HepG2 (cell line): Measurements from ENCODE around the gene FAM118A. TPM values are rescaled to one million over a fixed set of nuclear protein-coding genes. Genes with fewer than 3 reads are reported as not detected.
"Not testable (repeated sequence)": the region's sequence is repeated elsewhere in the genome, so short reads cannot be mapped to it uniquely, and the experiment has no call there.

Experiments used
- ATAC-seq: fragments of 200-7000 bp; cut with Tn5 transposase; 3 replicates; pipeline ENCODE4 v1.9.1; 2020; ENCODE audit warnings: mild to moderate bottlenecking, moderate library complexity
- BruUV-seq: library from RNA; stranded (reverse); fragments of 400-500 nt; replicated peaks from 2 replicates; lab custom pipeline; 2021; lab: Mats Ljungman, UMichigan
- CTCF ChIA-PET: fragments of 300-600 bp; formaldehyde crosslinking; extraction: SDS; loops from one replicate; lab custom pipeline; 2021; ENCODE audit warnings: low total read pairs, inconsistent platforms, low intra/inter-chr PET ratio; lab: Yijun Ruan, JAX
- POLR2A ChIA-PET: fragments of 350-600 bp; sonication (Branson Sonifier 250); formaldehyde crosslinking; loops from one replicate; lab custom pipeline; 2020; ENCODE audit warnings: antibody characterized with exemption, inconsistent platforms; lab: Yijun Ruan, JAX
- DNase-seq: peaks from one replicate; pipeline ENCODE4 v3.0.0-alpha.2; 2015; ENCODE audit warnings: low spot score
- FAIRE-seq: peaks from 3 replicates; lab custom pipeline; 2011; peaks lifted over from hg19 to GRCh38; lab: Jason Lieb, UNC
- H2AFZ ChIP-seq: one replicate; pipeline ENCODE4 v1.6.1; 2011; ENCODE audit warnings: low read length, inconsistent platforms
- H3K27ac ChIP-seq: fragments of 300-600 bp; 3 replicates; pipeline ENCODE4 v1.8.0; 2011; ENCODE audit warnings: mixed run types, mild to moderate bottlenecking, mixed read lengths, low read length, inconsistent platforms; ENCODE audit not compliant: insufficient read depth; ENCODE audit errors: extremely low read length
- H3K27me3 ChIP-seq, 2 experiments: fragments of 200-600 bp in 1 of 2; 2 replicates in 1 of 2; 3 replicates in 1 of 2; pipeline versions ENCODE4 v1.6.0 to v1.8.0; 2011; ENCODE audit warnings: low read length in 2 of 2, mild to moderate bottlenecking in 2 of 2, moderate library complexity in 2 of 2, inconsistent platforms in 1 of 2; ENCODE audit not compliant: insufficient read depth in 2 of 2, control insufficient read depth in 1 of 2
- H3K36me3 ChIP-seq, 2 experiments: fragments of 200-600 bp in 1 of 2; replicated peaks in 1 of 2; 2 replicates in 1 of 2; 3 replicates in 1 of 2; pipeline versions ENCODE4 v1.5.1 to v1.8.0; 2011; ENCODE audit warnings: low read length in 2 of 2, inconsistent platforms in 1 of 2; ENCODE audit not compliant: insufficient read depth in 2 of 2, control insufficient read depth in 1 of 2
- H3K4me1 ChIP-seq: 2 replicates; pipeline ENCODE4 v1.5.1; 2012; ENCODE audit warnings: low read length, inconsistent platforms; ENCODE audit not compliant: insufficient read depth
- H3K4me2 ChIP-seq: 2 replicates; pipeline ENCODE4 v1.6.0; 2011; ENCODE audit warnings: low read depth, low read length, inconsistent platforms
- H3K4me3 ChIP-seq, 3 experiments: fragments of 200-600 bp in 1 of 3; sonication (generic), shearing (Covaris generic) in 1 of 3; replicated peaks in 1 of 3; 2 replicates each; pipeline ENCODE4 v1.5.1; 2011 to 2016; ENCODE audit warnings: low read length in 3 of 3, inconsistent platforms in 2 of 3, low read depth in 2 of 3, mild to moderate bottlenecking in 2 of 3, control low read depth in 1 of 3, mixed read lengths in 1 of 3; ENCODE audit not compliant: insufficient read depth in 1 of 3
- H3K79me2 ChIP-seq: one replicate; pipeline ENCODE4 v1.6.1; 2011; ENCODE audit warnings: low read length, inconsistent platforms; ENCODE audit not compliant: insufficient read depth
- H3K9ac ChIP-seq: 2 replicates; pipeline ENCODE4 v1.6.0; 2011; ENCODE audit warnings: mild to moderate bottlenecking, low read depth, low read length, inconsistent platforms; ENCODE audit not compliant: insufficient read depth
- H3K9me3 ChIP-seq: 2 replicates; pipeline ENCODE4 v1.5.1; 2012; ENCODE audit warnings: mild to moderate bottlenecking, low read length
- H4K20me1 ChIP-seq: 2 replicates; pipeline ENCODE4 v1.6.0; 2011; ENCODE audit warnings: inconsistent platforms, mild to moderate bottlenecking, low read length, moderate library complexity; ENCODE audit not compliant: insufficient read depth
- FOXP1 ChIP-seq, 2 experiments: fragments of 450-650 bp in 1 of 2; IDR thresholded peaks; 2 replicates each; pipeline ENCODE4 v1.6.1; 2017 to 2018; ENCODE audit warnings: antibody characterized with exemption in 1 of 2
- FOXP4 ChIP-seq: sonication (generic); formaldehyde crosslinking; IDR thresholded peaks from 2 replicates; pipeline ENCODE4 v1.4.0; 2020; ENCODE audit warnings: missing genetic modification reagents
- PAXIP1 ChIP-seq: sonication (generic); formaldehyde crosslinking; conservative IDR thresholded peaks from 2 replicates; pipeline ENCODE4 v1.4.0; 2020; ENCODE audit warnings: mild to moderate bottlenecking, missing genetic modification reagents, moderate library complexity
- ZFX ChIP-seq: sonication (generic); formaldehyde crosslinking; IDR thresholded peaks from 2 replicates; pipeline ENCODE4 v1.4.0; 2020; ENCODE audit warnings: mild to moderate bottlenecking, low read depth, missing genetic modification reagents, moderate library complexity
- ZNF770 ChIP-seq: sonication (generic); formaldehyde crosslinking; IDR thresholded peaks from 2 replicates; pipeline ENCODE4 v1.5.0; 2020; ENCODE audit warnings: mild to moderate bottlenecking, missing genetic modification reagents
- WGBS: methylation state at CpG from one replicate; pipeline ENCODE4 v1.1.6; 2017; ENCODE audit warnings: low lambda C conversion rate; 5-methylcytosine and 5-hydroxymethylcytosine counted together
- in situ Hi-C: cut with HindIII; loops from 2 replicates; pipeline ENCODE4 v1.10.0; 2017; ENCODE audit warnings: low pct_unique_long_range_greater_than_20kb; ENCODE audit not compliant: extremely low pct_ligation_motif_present
- intact Hi-C: fragments of 100-400 bp; cut with micrococcal nuclease; formaldehyde crosslinking; loops from one replicate; pipeline ENCODE4 v1.10.0; 2022; ENCODE audit not compliant: unreplicated experiment
- polyA plus RNA-seq, 8 experiments: library from polyadenylated mRNA; depleted of rRNA in 3 of 8; stranded (reverse) in 7 of 8; unstranded in 1 of 8; fragments of >200 nt; fragmentation: Illumina TruSeq in 4 of 8; extraction: Trizol in 4 of 8; gene quantifications; 2 replicates each; pipeline versions ENCODE4 v1.2.1 to v1.2.3, GENCODE V29; 2011 to 2016; ENCODE audit warnings: low read depth in 4 of 8, missing spikeins in 1 of 8, mixed read lengths in 1 of 8; ENCODE audit not compliant: insufficient read depth in 1 of 8
- total RNA-seq, 5 experiments: library from RNA; depleted of rRNA; stranded (reverse); fragments of >200 nt; fragmentation: Illumina TruSeq; extraction: Trizol; gene quantifications; 2 replicates each; pipeline ENCODE4 v1.2.3, GENCODE V29; 2016; ENCODE audit warnings: low read depth in 1 of 5

The FAM118A gene
- total and polyA plus RNA-seq, 2 of the 13 experiments (the other 11 are each of a cell fraction or from before 2014, with no cell fraction given) = 36.7 to 48.2 TPM

- H3K4me3 ChIP-seq; H2AFZ ChIP-seq; POLR2A ChIA-PET; FAIRE-seq; H3K27me3 ChIP-seq; CTCF ChIA-PET; H3K9me3 ChIP-seq; H3K36me3 ChIP-seq; TF ChIP-seq FOXP1 (CRISPR knock-in tag; IDR thresholded peaks at IDR 0.05): not testable (repeated sequence)
- H3K27ac ChIP-seq = peak overlapping the region; percentile 98
- 74% methylated on average over 7 of the region's 7 CpGs for WGBS
- 0 out of 2 replicates have a peak, but pooled peaks have one; percentile 19 for TF ChIP-seq PAXIP1 (CRISPR knock-in tag)
- peak; percentile 97 for TF ChIP-seq ZNF770
- TF ChIP-seq FOXP1 (IDR thresholded peaks at IDR 0.05) = 0 out of 2 replicates have a peak, but pooled peaks have one; percentile 10
- TF ChIP-seq FOXP4 = peak; percentile 25; the same call in 1 of the 2 replicates
- TF ChIP-seq ZFX (CRISPR knock-in tag) = 0 out of 2 replicates have a peak, but pooled peaks have one; percentile 15
- TF ChIP-seq, all 625 proteins: peak for 5; not testable (repeated sequence) for 620
- H4K20me1 ChIP-seq, BruUV-seq, ATAC-seq, H3K4me2 ChIP-seq, H3K79me2 ChIP-seq, in situ Hi-C loops, DNase-seq, H3K9ac ChIP-seq: not testable (repeated sequence)
- intact Hi-C loops = loop anchor here (2.0 kb wide), 1 partner anchor 31 kb away; the partner anchor contains the start of gene FAM118A
- H3K4me1 ChIP-seq = peaks cover 99% of the 10 kb centered on the region
Measured at GRCh38 chr22:45277720-45278119, 32.0 kb upstream of the FAM118A start.
